ENCODE measurements around the gene TYW1B.
"Not testable (repeated sequence)": the region's sequence is repeated elsewhere in the genome, so short reads cannot be mapped to it uniquely, and the experiment has no call there.

The TYW1B gene

GRCh38 chr7:72640740-72641139 lies 187.3 kb downstream of the TYW1B start:
- FAIRE-seq: peak; percentile 80

GRCh38 chr7:72635273-72635908 lies 192.6 kb downstream of the TYW1B start:
- not testable (repeated sequence) for DNase-seq (ENCODE audit: insufficient read length, low spot score)
- FAIRE-seq: peak; percentile 20

More at GRCh38 chr7:72640740-72641139, 187.3 kb downstream of the TYW1B start:
- not testable (repeated sequence) for DNase-seq (ENCODE audit: insufficient read length, low spot score)

DNA sequence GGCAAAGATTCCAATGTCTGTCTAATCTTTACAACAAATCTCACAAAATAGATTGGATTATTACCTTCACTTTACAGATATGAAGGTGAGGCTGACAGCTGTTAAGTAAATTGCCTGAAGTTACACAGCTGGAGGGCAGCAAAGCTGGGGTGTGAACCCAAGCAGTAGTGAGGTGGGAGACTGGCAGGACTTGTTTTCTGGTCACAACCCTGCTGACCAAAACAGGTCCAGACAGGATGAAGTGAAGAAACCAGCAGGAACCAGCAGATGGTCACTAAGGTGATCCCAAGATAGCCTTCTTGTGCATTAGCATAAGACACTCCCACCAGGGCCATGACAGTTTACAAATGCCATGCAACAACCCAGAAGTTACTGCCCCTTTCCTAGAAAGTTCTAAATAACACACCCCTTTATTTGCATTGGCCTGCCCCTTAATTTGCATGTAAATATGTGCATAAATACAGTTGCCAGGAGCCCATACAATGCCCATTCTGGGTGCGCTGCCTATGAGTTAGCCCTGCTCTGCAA lies 195.2 kb downstream of the TYW1B start:
- not testable (repeated sequence) for FAIRE-seq; DNase-seq (ENCODE audit: insufficient read length, low spot score)

GRCh38 chr7:72628375-72628774 lies 199.6 kb downstream of the TYW1B start:
- FAIRE-seq: peak; percentile 70
- not testable (repeated sequence) for DNase-seq (ENCODE audit: insufficient read length, low spot score)

DNA sequence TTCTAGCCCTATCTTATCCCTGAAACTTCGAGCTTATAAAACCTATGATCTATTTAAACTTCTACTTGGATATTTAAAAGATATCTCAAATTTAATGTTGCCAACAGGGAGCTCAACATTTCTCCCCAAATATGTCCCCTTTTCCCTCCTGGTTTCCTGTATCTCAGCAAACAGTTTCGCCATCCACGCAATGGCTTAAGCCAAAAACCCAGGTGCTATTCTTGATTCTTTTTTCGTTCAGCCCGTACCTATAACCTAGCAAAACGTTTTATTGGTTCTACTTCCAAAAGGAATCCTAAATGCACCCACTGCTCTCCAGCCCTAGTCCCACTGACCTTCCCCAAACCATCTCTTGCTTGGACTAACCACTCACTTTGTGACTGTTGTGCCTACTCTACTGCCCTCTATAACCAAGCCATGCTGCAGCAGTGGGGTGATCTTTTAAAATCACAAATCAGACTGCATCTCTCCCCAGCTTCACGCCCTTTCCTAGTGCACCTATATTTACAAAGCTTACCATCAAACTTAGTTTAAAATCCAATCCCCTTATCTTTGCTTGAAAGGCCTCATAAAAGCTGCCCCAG lies 201.5 kb downstream of the TYW1B start:
- DNase-seq (ENCODE audit: insufficient read length, low spot score); FAIRE-seq: not testable (repeated sequence)

GRCh38 chr7:72625721-72626423 lies 202.1 kb downstream of the TYW1B start:
- DNase-seq (ENCODE audit: insufficient read length, low spot score); FAIRE-seq: not testable (repeated sequence)

DNA sequence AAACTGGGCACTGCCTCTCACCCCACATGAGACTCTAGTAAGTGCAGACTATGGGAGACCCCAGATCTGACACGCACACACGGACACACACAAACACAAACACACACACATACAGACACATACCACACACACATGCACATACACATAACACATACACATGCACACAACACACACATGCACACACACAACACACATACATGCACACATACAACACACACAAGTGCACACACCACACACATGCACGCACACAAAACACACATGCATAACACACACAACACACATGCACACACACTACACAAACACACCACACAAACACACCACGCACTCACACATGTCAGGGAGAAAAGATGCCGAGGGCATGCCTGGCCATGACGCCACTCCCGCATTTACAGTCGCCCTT lies 205.5 kb downstream of the TYW1B start:
- TF ChIP-seq POLR2A (IDR thresholded peaks at IDR 0.05; ENCODE audit: low read depth, low read length): no peak
- DNase-seq (ENCODE audit: insufficient read length, low spot score): no peak
- no peak for FAIRE-seq

GRCh38 chr7:72621761-72622187 lies 206.2 kb downstream of the TYW1B start:
- not testable (repeated sequence) for FAIRE-seq; DNase-seq (ENCODE audit: insufficient read length, low spot score)

- DNase-seq (ENCODE audit: insufficient read length, low spot score); FAIRE-seq: not testable (repeated sequence)
Observed at GRCh38 chr7:72620923-72621322, 207.1 kb downstream of the TYW1B start.

- FAIRE-seq; DNase-seq (ENCODE audit: insufficient read length, low spot score): not testable (repeated sequence)
Observed at GRCh38 chr7:72618435-72619180, 209.4 kb downstream of the TYW1B start.

DNA sequence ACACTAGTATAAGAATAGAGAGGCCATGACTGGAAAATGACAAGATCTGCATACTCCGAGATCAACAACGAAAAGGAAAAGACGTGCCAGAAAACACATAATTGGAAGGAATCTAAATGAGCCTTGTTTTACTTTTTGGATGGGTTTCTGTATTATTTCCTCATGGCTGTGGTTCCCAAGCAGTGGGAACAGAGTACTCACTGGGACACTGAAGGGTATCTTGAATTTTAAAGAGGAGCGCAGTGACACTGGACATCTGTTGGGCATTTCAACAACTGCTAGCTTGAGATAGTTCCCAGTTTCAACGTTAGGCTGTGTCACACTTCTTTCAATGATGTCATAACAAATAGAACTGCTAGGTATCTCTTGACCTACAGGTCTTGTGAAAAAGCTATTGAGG lies 218.2 kb downstream of the TYW1B start:
- FAIRE-seq: not testable (repeated sequence)

DNA sequence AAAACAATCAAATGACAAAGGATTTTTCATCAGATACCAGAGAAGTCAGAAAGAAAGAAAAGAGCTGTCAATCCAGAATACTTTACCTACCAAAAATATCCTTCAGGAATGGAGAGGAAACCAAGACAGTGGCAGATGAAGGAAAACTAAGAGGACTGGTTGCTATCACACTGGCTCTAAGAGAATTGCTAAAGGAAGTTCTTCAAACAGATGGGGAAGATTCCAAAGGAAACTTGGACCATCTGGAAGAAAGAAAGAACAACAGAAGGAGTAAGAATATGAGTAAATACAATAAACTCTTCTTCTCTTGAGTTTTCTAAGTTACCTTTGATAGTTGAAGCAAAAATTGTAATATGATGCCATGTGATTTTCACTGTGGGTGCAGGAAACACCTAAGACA lies 220.0 kb downstream of the TYW1B start:
- not testable (repeated sequence) for FAIRE-seq; DNase-seq (ENCODE audit: insufficient read length, low spot score)

More for the DNA sequence above, 218.2 kb downstream of the TYW1B start:
- not testable (repeated sequence) for DNase-seq (ENCODE audit: insufficient read length, low spot score)

GRCh38 chr7:72605863-72606431 lies 222.1 kb downstream of the TYW1B start:
- DNase-seq (ENCODE audit: insufficient read length, low spot score); FAIRE-seq: not testable (repeated sequence)

DNA sequence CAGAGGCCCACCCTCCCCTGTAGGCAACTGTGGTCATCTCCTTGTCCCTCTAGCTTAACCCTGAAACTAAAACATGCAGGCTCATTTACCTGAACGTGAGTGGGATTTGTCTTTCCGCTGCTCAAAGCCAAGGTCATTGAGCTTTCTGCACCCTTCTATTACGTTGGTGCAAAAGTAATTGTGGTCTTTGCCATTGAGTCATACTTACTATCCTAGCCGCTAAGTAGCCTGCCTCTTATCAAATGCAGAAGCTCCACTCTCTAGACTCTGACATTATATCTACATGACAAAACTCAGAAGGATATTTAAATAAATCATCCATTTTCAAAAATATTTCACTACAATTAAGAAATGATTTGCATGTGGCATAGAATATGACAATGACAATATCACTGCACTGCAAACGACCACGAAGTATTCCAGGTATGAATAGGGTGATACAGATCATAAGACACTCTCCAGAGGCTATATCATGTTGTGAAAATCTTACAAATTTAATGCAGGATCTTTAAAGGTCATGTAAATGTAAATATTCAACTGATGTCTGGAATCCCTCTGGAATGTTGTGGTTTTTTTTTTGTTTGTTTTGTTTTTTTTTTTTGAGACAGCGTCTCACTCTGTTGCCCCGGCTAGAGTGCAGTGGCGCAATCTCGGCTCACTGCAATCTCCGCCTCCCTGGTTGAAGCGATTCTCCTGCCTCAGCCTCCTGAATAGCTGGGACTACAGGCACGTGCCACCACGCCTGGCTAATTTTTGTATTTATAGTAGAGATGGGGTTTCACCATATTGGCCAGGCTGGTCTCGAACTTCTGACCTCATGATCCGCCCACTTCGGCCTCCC lies 223.0 kb downstream of the TYW1B start:
- not testable (repeated sequence) for DNase-seq (ENCODE audit: insufficient read length, low spot score); FAIRE-seq

GRCh38 chr7:72603476-72603875 lies 224.5 kb downstream of the TYW1B start:
- not testable (repeated sequence) for DNase-seq (ENCODE audit: insufficient read length, low spot score); FAIRE-seq

All from H54 (cell line).